ENCODE results near the gene B9D2.

GRCh38 chr19:41335467-41335866 lies 28.5 kb downstream of the B9D2 start:
- TF ChIP-seq, protein P1, sequence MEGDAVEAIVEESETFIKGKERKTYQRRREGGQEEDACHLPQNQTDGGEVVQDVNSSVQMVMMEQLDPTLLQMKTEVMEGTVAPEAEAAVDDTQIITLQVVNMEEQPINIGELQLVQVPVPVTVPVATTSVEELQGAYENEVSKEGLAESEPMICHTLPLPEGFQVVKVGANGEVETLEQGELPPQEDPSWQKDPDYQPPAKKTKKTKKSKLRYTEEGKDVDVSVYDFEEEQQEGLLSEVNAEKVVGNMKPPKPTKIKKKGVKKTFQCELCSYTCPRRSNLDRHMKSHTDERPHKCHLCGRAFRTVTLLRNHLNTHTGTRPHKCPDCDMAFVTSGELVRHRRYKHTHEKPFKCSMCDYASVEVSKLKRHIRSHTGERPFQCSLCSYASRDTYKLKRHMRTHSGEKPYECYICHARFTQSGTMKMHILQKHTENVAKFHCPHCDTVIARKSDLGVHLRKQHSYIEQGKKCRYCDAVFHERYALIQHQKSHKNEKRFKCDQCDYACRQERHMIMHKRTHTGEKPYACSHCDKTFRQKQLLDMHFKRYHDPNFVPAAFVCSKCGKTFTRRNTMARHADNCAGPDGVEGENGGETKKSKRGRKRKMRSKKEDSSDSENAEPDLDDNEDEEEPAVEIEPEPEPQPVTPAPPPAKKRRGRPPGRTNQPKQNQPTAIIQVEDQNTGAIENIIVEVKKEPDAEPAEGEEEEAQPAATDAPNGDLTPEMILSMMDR (conservative IDR thresholded peaks at IDR 0.05; ENCODE audit: low read depth, low read length): no peak
- TF ChIP-seq RAD21 (IDR thresholded peaks at IDR 0.05; ENCODE audit: low read length): no peak
- TF ChIP-seq, protein P2, sequence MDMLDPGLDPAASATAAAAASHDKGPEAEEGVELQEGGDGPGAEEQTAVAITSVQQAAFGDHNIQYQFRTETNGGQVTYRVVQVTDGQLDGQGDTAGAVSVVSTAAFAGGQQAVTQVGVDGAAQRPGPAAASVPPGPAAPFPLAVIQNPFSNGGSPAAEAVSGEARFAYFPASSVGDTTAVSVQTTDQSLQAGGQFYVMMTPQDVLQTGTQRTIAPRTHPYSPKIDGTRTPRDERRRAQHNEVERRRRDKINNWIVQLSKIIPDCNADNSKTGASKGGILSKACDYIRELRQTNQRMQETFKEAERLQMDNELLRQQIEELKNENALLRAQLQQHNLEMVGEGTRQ (IDR thresholded peaks at IDR 0.05; ENCODE audit: low read depth, low read length): no peak
- no peak for TF ChIP-seq CHD1 (IDR thresholded peaks at IDR 0.05; ENCODE audit: low read depth, low read length)
- TF ChIP-seq BHLHE40 (IDR thresholded peaks at IDR 0.05; ENCODE audit: low read depth, low read length): no peak
- TF ChIP-seq POLR2A (IDR thresholded peaks at IDR 0.05; ENCODE audit: low read depth, low read length): no peak
- TF ChIP-seq MXI1 (IDR thresholded peaks at IDR 0.05; ENCODE audit: borderline replicate concordance, low read depth, low read length): no peak
- TF ChIP-seq SMC3 (IDR thresholded peaks at IDR 0.05; ENCODE audit: low read depth, low read length): no peak
- no peak for TF ChIP-seq NFE2L2 (IDR thresholded peaks at IDR 0.05; ENCODE audit: low read depth, low read length)

All from IMR-90 (cell line).